Osteocyte (in vitro differentiated cells): Measurements from ENCODE around the gene ATP2C2. TPM values are rescaled to one million over a fixed set of nuclear protein-coding genes. Genes with fewer than 3 reads are reported as not detected.

Experiments
- DNase-seq: peaks from one replicate; pipeline ENCODE4 v3.0.0; 2021; ENCODE audit warnings: mixed read lengths; ENCODE audit not compliant: unreplicated experiment; ENCODE audit errors: extremely low spot score
- H3K27ac Mint-ChIP-seq: one replicate; pipeline ENCODE4 v1.8.0; 2021; ENCODE audit warnings: mild to moderate bottlenecking, mixed read lengths; ENCODE audit not compliant: unreplicated experiment
- H3K27me3 Mint-ChIP-seq: one replicate; pipeline ENCODE4 v1.8.0; 2021; ENCODE audit warnings: mixed read lengths; ENCODE audit not compliant: unreplicated experiment
- H3K36me3 Mint-ChIP-seq: one replicate; pipeline ENCODE4 v1.8.0; 2021; ENCODE audit warnings: mixed read lengths; ENCODE audit not compliant: unreplicated experiment
- H3K4me1 Mint-ChIP-seq: one replicate; pipeline ENCODE4 v1.8.0; 2021; ENCODE audit warnings: mixed read lengths; ENCODE audit not compliant: unreplicated experiment
- H3K4me3 Mint-ChIP-seq: one replicate; pipeline ENCODE4 v1.8.0; 2021; ENCODE audit warnings: mild to moderate bottlenecking, moderate library complexity, mixed read lengths; ENCODE audit not compliant: unreplicated experiment
- H3K9me3 Mint-ChIP-seq: one replicate; pipeline ENCODE4 v1.8.0; 2021; ENCODE audit warnings: mixed read lengths; ENCODE audit not compliant: unreplicated experiment
- total RNA-seq: library from RNA; stranded (reverse); gene quantifications from 2 replicates; pipeline ENCODE4 v1.2.1, GENCODE V29; 2021
- TF ChIP-seq, protein P1 (sequence below): fragments of 200-600 bp; sonication (generic); IDR thresholded peaks from 2 replicates; pipeline ENCODE4 v1.5.0; 2021; ENCODE audit warnings: antibody characterized with exemption, mild to moderate bottlenecking, moderate library complexity

The ATP2C2 gene
- total RNA-seq, 1 donor from 2014 or later = not detected

- TF ChIP-seq, protein P1, sequence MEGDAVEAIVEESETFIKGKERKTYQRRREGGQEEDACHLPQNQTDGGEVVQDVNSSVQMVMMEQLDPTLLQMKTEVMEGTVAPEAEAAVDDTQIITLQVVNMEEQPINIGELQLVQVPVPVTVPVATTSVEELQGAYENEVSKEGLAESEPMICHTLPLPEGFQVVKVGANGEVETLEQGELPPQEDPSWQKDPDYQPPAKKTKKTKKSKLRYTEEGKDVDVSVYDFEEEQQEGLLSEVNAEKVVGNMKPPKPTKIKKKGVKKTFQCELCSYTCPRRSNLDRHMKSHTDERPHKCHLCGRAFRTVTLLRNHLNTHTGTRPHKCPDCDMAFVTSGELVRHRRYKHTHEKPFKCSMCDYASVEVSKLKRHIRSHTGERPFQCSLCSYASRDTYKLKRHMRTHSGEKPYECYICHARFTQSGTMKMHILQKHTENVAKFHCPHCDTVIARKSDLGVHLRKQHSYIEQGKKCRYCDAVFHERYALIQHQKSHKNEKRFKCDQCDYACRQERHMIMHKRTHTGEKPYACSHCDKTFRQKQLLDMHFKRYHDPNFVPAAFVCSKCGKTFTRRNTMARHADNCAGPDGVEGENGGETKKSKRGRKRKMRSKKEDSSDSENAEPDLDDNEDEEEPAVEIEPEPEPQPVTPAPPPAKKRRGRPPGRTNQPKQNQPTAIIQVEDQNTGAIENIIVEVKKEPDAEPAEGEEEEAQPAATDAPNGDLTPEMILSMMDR = no peak
- Mint-ChIP-seq H3K36me3 (no peaks in the 10 kb centered on the region), H3K4me1 (no peaks in the 10 kb centered on the region), H3K4me3 (no peak overlapping the region), H3K27ac (no peak overlapping the region), H3K27me3 (peaks cover 42% of the 10 kb centered on the region), H3K9me3 (no peaks in the 10 kb centered on the region)
- DNase-seq = no peak
Observed at GRCh38 chr16:84354306-84354705, 14.0 kb upstream of the ATP2C2 start.

GRCh38 chr16:84355149-84355548 is 13.2 kb upstream of the ATP2C2 start:
- Mint-ChIP-seq H3K27me3 (peaks cover 41% of the 10 kb centered on the region), H3K36me3 (no peaks in the 10 kb centered on the region), H3K4me3 (no peak overlapping the region), H3K9me3 (no peaks in the 10 kb centered on the region), H3K27ac (no peak overlapping the region), H3K4me1 (no peaks in the 10 kb centered on the region)
- no peak for DNase-seq
- TF ChIP-seq, protein P1 = no peak

GRCh38 chr16:84356176-84356575 is 12.2 kb upstream of the ATP2C2 start:
- TF ChIP-seq, protein P1 = no peak
- no peak for DNase-seq
- Mint-ChIP-seq H3K36me3 (no peaks in the 10 kb centered on the region), H3K9me3 (no peaks in the 10 kb centered on the region), H3K27me3 (peaks cover 46% of the 10 kb centered on the region), H3K4me3 (no peak overlapping the region), H3K4me1 (no peaks in the 10 kb centered on the region), H3K27ac (no peak overlapping the region)

GRCh38 chr16:84356591-84357116 is 11.7 kb upstream of the ATP2C2 start:
- Mint-ChIP-seq H3K4me1 (no peaks in the 10 kb centered on the region), H3K27me3 (peaks cover 46% of the 10 kb centered on the region), H3K36me3 (no peaks in the 10 kb centered on the region), H3K9me3 (no peaks in the 10 kb centered on the region), H3K4me3 (no peak overlapping the region), H3K27ac (no peak overlapping the region)
- TF ChIP-seq, protein P1 = no peak
- DNase-seq = no peak

DNA sequence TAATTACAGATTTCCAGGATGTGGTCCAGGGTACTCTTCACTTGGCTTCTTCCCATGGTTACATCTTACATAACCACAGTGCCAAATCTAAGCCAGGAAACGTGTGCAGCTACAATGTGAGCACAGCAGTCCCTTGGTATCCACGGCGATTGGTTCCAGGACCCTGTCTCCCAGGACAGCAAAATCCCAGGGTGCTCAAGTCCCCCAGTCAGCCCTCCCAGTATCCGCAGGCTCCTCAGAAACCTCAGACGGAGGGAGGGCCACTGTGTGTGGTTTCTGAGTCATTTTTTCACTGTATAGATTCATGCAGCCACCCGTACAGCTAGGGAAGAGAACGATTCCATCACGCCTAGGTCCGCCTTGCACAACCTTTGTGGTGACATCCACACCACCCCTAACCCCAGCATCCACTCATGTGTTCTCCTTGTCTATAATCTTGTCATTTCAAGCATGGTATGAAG is 11.1 kb upstream of the ATP2C2 start:
- H3K27me3 Mint-ChIP-seq = peaks cover 47% of the 10 kb centered on the region
- H3K36me3 Mint-ChIP-seq = no peaks in the 10 kb centered on the region
- H3K4me3 Mint-ChIP-seq = no peak overlapping the region
- H3K27ac Mint-ChIP-seq = no peak overlapping the region
- no peak for DNase-seq
- no peaks in the 10 kb centered on the region for H3K9me3 Mint-ChIP-seq
- TF ChIP-seq, protein P1 = no peak
- no peaks in the 10 kb centered on the region for H3K4me1 Mint-ChIP-seq
